ENCODE results near the gene PCDH15. TPM values are rescaled to one million over a fixed set of nuclear protein-coding genes. Genes with fewer than 3 reads are reported as not detected.
"Not testable (repeated sequence)": the region's sequence is repeated elsewhere in the genome, so short reads cannot be mapped to it uniquely, and the experiment has no call there.

PCDH15 gene
- total RNA-seq, 1 donor from 2014 or later: 0.16 TPM

GRCh38 chr10:54469587-54470323 is 331.3 kb downstream of the PCDH15 start:
- no peak for DNase-seq
- no peak for ATAC-seq (ENCODE audit: poor library complexity)
- intact Hi-C loops (cut with DNase I): no loop called here

GRCh38 chr10:54454271-54454670 is 346.8 kb downstream of the PCDH15 start:
- DNase-seq (no peak), ATAC-seq (ENCODE audit: poor library complexity) (no peak)
- intact Hi-C loops (cut with DNase I): no loop called here

GRCh38 chr10:54449056-54449455 is 352.0 kb downstream of the PCDH15 start:
- ATAC-seq (ENCODE audit: poor library complexity): no peak
- DNase-seq: no peak
- intact Hi-C loops (cut with DNase I): no loop called here

- intact Hi-C loops (cut with DNase I): no loop called here
- DNase-seq (no peak), ATAC-seq (ENCODE audit: poor library complexity) (no peak)
Observed at GRCh38 chr10:54444170-54444569, 356.9 kb downstream of the PCDH15 start.

- no peak for ATAC-seq (ENCODE audit: poor library complexity)
- intact Hi-C loops (cut with DNase I): no loop called here
Observed at GRCh38 chr10:54441275-54441674, 359.8 kb downstream of the PCDH15 start.

GRCh38 chr10:54434782-54435181 is 366.2 kb downstream of the PCDH15 start:
- no peak for DNase-seq

More at GRCh38 chr10:54441275-54441674, 359.8 kb downstream of the PCDH15 start:
- DNase-seq: no peak

GRCh38 chr10:54415483-54415882 is 385.5 kb downstream of the PCDH15 start:
- no peak for ATAC-seq (ENCODE audit: poor library complexity)
- intact Hi-C loops (cut with DNase I): no loop called here
- no peak for DNase-seq

More at GRCh38 chr10:54434782-54435181, 366.2 kb downstream of the PCDH15 start:
- intact Hi-C loops (cut with DNase I): no loop called here
- no peak for ATAC-seq (ENCODE audit: poor library complexity)

GRCh38 chr10:54402576-54402975 is 398.5 kb downstream of the PCDH15 start:
- no peak for ATAC-seq (ENCODE audit: poor library complexity)
- no peak for DNase-seq
- intact Hi-C loops (cut with DNase I): loop anchor here (10.0 kb wide), 1 partner anchor 398 kb away; no protein-coding TSS in a partner anchor

GRCh38 chr10:54396031-54396430 is 405.0 kb downstream of the PCDH15 start:
- DNase-seq: no peak
- intact Hi-C loops (cut with DNase I): no loop called here
- ATAC-seq (ENCODE audit: poor library complexity): no peak

- intact Hi-C loops (cut with DNase I); ATAC-seq (ENCODE audit: poor library complexity); DNase-seq: not testable (repeated sequence)
Observed at GRCh38 chr10:54394598-54394997, 406.4 kb downstream of the PCDH15 start.

- no peak for ATAC-seq (ENCODE audit: poor library complexity)
- DNase-seq: no peak
- intact Hi-C loops (cut with DNase I): no loop called here
Observed at GRCh38 chr10:54372179-54372578, 428.9 kb downstream of the PCDH15 start.

- DNase-seq (no peak), ATAC-seq (ENCODE audit: poor library complexity) (no peak)
- intact Hi-C loops (cut with DNase I): no loop called here
Observed at GRCh38 chr10:54368984-54369383, 432.0 kb downstream of the PCDH15 start.

- intact Hi-C loops (cut with DNase I): no loop called here
- DNase-seq (no peak), ATAC-seq (ENCODE audit: poor library complexity) (no peak)
Observed at GRCh38 chr10:54363390-54363789, 437.6 kb downstream of the PCDH15 start.

GRCh38 chr10:54342058-54342457 is 459.0 kb downstream of the PCDH15 start:
- no peak for DNase-seq
- ATAC-seq (ENCODE audit: poor library complexity): no peak
- intact Hi-C loops (cut with DNase I): no loop called here

- no peak for ATAC-seq (ENCODE audit: poor library complexity)
- intact Hi-C loops (cut with DNase I): no loop called here
Observed at GRCh38 chr10:54335296-54335695, 465.7 kb downstream of the PCDH15 start.

GRCh38 chr10:54319341-54319740 is 481.7 kb downstream of the PCDH15 start:
- intact Hi-C loops (cut with DNase I): no loop called here
- DNase-seq (no peak), ATAC-seq (ENCODE audit: poor library complexity) (no peak)

More at GRCh38 chr10:54335296-54335695, 465.7 kb downstream of the PCDH15 start:
- no peak for DNase-seq

GRCh38 chr10:54318470-54318869 is 482.6 kb downstream of the PCDH15 start:
- DNase-seq: no peak
- intact Hi-C loops (cut with DNase I): no loop called here
- no peak for ATAC-seq (ENCODE audit: poor library complexity)

GRCh38 chr10:54314430-54314829 is 486.6 kb downstream of the PCDH15 start:
- ATAC-seq (ENCODE audit: poor library complexity): no peak
- DNase-seq: no peak
- intact Hi-C loops (cut with DNase I): no loop called here

- ATAC-seq (ENCODE audit: poor library complexity) (no peak), DNase-seq (no peak)
- intact Hi-C loops (cut with DNase I): no loop called here
Observed at GRCh38 chr10:54284526-54285193, 516.4 kb downstream of the PCDH15 start.

GRCh38 chr10:54282012-54282411 is 519.0 kb downstream of the PCDH15 start:
- intact Hi-C loops (cut with DNase I): no loop called here
- DNase-seq (no peak), ATAC-seq (ENCODE audit: poor library complexity) (no peak)
